Ascending aorta (tissue), 2 donors: ENCODE results near the gene CACNG7. TPM values are rescaled to one million over a fixed set of nuclear protein-coding genes. Genes with fewer than 3 reads are reported as not detected.
"Not testable (repeated sequence)": the region's sequence is repeated elsewhere in the genome, so short reads cannot be mapped to it uniquely, and the experiment has no call there.

Experiments
- DNase-seq, 2 donors: peaks; one replicate each; pipeline ENCODE4 v3.0.0-alpha.2; 2019; ENCODE audit warnings: low spot score in 2 of 2
- H3K27ac ChIP-seq, 2 donors: fragments of 200-600 bp; sonication (generic); one replicate each; pipeline ENCODE4 v1.5.1; 2016 to 2017; ENCODE audit warnings: mild to moderate bottlenecking in 1 of 2
- H3K27me3 ChIP-seq: fragments of 200-600 bp; sonication (generic); one replicate; pipeline ENCODE4 v1.5.1; 2017
- H3K36me3 ChIP-seq, 2 donors: fragments of 200-600 bp; sonication (generic); one replicate each; pipeline ENCODE4 v1.5.1; 2016
- H3K4me1 ChIP-seq, 2 donors: fragments of 200-600 bp; sonication (generic); one replicate each; pipeline ENCODE4 v1.5.1; 2016 to 2017; ENCODE audit warnings: mild to moderate bottlenecking in 1 of 2
- H3K4me3 ChIP-seq, 2 donors: fragments of 200-600 bp; sonication (generic); one replicate each; pipeline ENCODE4 v1.5.1; 2016 to 2017; ENCODE audit warnings: mild to moderate bottlenecking in 1 of 2
- H3K9me3 ChIP-seq, 2 donors: fragments of 200-600 bp; sonication (generic); one replicate each; pipeline ENCODE4 v1.5.1; 2016
- CTCF ChIP-seq, 3 experiments: fragments of 200-600 bp in 2 of 3; fragments of 450-650 bp in 1 of 3; sonication (generic) in 2 of 3; IDR thresholded peaks; one replicate each; pipeline ENCODE4 v1.5.1; 2016 to 2019; ENCODE audit warnings: antibody characterized with exemption in 3 of 3, mild to moderate bottlenecking in 1 of 3, moderate library complexity in 1 of 3
- intact Hi-C: fragments of 100-400 bp; cut with DNase I; formaldehyde crosslinking; loops from one replicate; pipeline ENCODE4 v1.15.1; 2023
- total RNA-seq: library from RNA; depleted of rRNA; stranded (reverse); fragments of >200 nt; gene quantifications from one replicate; pipeline ENCODE4 v1.1.0, GENCODE V29; 2016

CACNG7 gene
- total RNA-seq, 1 donor from 2014 or later = not detected

- Histone ChIP-seq H3K27me3 (no peaks in the 10 kb centered on the region), H3K27ac (peak within 1 kb of the TSS; percentile 98 to 99), H3K4me1 (peaks cover 3 to 28% of the 10 kb centered on the region in 2 donors), H3K9me3 (no peaks in the 10 kb centered on the region), H3K4me3 (peak within 1 kb of the TSS; percentile 86), H3K36me3 (peaks cover 16 to 20% of the 10 kb centered on the region in 2 donors)
- no peak for TF ChIP-seq CTCF (IDR thresholded peaks at IDR 0.05)
- intact Hi-C loops = loop anchor here (1.0 to 10.0 kb wide), 11 partner anchors 235 to 1540 kb away; partner anchors contain the start of genes CNOT3, LENG8, NDUFA3 and OSCAR
- peak; percentile 99 to 100 for DNase-seq
These were observed 41.6 kb upstream of the CACNG7 start, which contains the start of gene MYADM for GRCh38 chr19:53867225-53868090. MYADM (plus strand) TSS chr19:53867883; CDS start chr19:53873530, 5,647 bp downstream.

- Histone ChIP-seq H3K4me1 (peaks cover 3 to 30% of the 10 kb centered on the region in 2 donors), H3K27ac (peak overlapping the region; percentile 98 to 99), H3K4me3 (peak overlapping the region; percentile 86), H3K9me3 (no peaks in the 10 kb centered on the region), H3K27me3 (no peaks in the 10 kb centered on the region), H3K36me3 (peaks cover 22 to 28% of the 10 kb centered on the region in 2 donors)
- intact Hi-C loops = loop anchor here (5.0 to 10.0 kb wide), 8 partner anchors 234 to 1539 kb away; partner anchors contain the start of genes LENG8, NDUFA3, OSCAR and PPP1R12C
- TF ChIP-seq CTCF (IDR thresholded peaks at IDR 0.05) = no peak
- peak in 1 of 2 donors; percentile 79 for DNase-seq
These were observed 40.8 kb upstream of the CACNG7 start for GRCh38 chr19:53868091-53868891.

GRCh38 chr19:53868892-53869804, 39.9 kb upstream of the CACNG7 start:
- DNase-seq = peak; percentile 72 to 97

GRCh38 chr19:53869805-53870484, 39.1 kb upstream of the CACNG7 start:
- DNase-seq, H3K27me3 ChIP-seq, H3K9me3 ChIP-seq: not testable (repeated sequence)
- H3K4me3 ChIP-seq = peak overlapping the region; percentile 86
- H3K27ac ChIP-seq = peak overlapping the region; percentile 98 to 99
- intact Hi-C loops = loop anchor here (5.0 to 10.0 kb wide), 9 partner anchors 232 to 1945 kb away; partner anchors contain the start of genes LENG8, NDUFA3, OSCAR and PPP1R12C
- H3K4me1 ChIP-seq = peaks cover 3 to 37% of the 10 kb centered on the region in 2 donors
- H3K36me3 ChIP-seq = peaks cover 39 to 45% of the 10 kb centered on the region in 2 donors

More at GRCh38 chr19:53868892-53869804, 39.9 kb upstream of the CACNG7 start:
- peak overlapping the region; percentile 98 to 99 for H3K27ac ChIP-seq
- TF ChIP-seq CTCF (IDR thresholded peaks at IDR 0.05) = peak in 2 of 3 experiments; percentile 36 to 62
- H3K4me3 ChIP-seq = peak overlapping the region; percentile 86
- peaks cover 31 to 37% of the 10 kb centered on the region in 2 donors for H3K36me3 ChIP-seq
- H3K9me3 ChIP-seq = no peaks in the 10 kb centered on the region
- H3K27me3 ChIP-seq = no peaks in the 10 kb centered on the region
- intact Hi-C loops = loop anchor here (5.0 to 10.0 kb wide), 8 partner anchors 233 to 1538 kb away; partner anchors contain the start of genes LENG8, NDUFA3, OSCAR and PPP1R12C
- H3K4me1 ChIP-seq = peaks cover 3 to 33% of the 10 kb centered on the region in 2 donors

GRCh38 chr19:53870485-53870844, 38.6 kb upstream of the CACNG7 start:
- Histone ChIP-seq H3K4me1 (peaks cover 3 to 37% of the 10 kb centered on the region in 2 donors), H3K27me3 (no peaks in the 10 kb centered on the region), H3K4me3 (peak overlapping the region in 1 of 2 donors; percentile 86), H3K27ac (peak overlapping the region; percentile 98 to 99), H3K36me3 (peaks cover 44 to 50% of the 10 kb centered on the region in 2 donors), H3K9me3 (no peaks in the 10 kb centered on the region)
- intact Hi-C loops = loop anchor here (10.0 kb wide), 1 partner anchor 1946 kb away; the partner anchor contains the start of gene ZNF613
- no peak for DNase-seq
- TF ChIP-seq CTCF (IDR thresholded peaks at IDR 0.05) = no peak
